HepG2 (cell line): Measurements from ENCODE around the gene CCDC97. TPM values are rescaled to one million over a fixed set of nuclear protein-coding genes. Genes with fewer than 3 reads are reported as not detected.
A peak's percentile ranks its signal among the peaks of the same experiment; 100 is the strongest.

Experiments
- CEBPB ChIP-seq: IDR thresholded peaks from 2 replicates; pipeline ENCODE4 v1.6.1; 2011; ENCODE audit warnings: low read depth, low read length, improper control_type of control experiment, borderline replicate concordance
- KDM3A ChIP-seq: IDR thresholded peaks from 2 replicates; pipeline ENCODE4 v1.6.1; 2018; ENCODE audit warnings: low read depth, missing compliant biosample characterization
- KLF13 ChIP-seq: sonication (generic); formaldehyde crosslinking; IDR thresholded peaks from 2 replicates; pipeline ENCODE4 v1.4.0; 2020; ENCODE audit warnings: mild to moderate bottlenecking, missing genetic modification reagents
- MBD4 ChIP-seq: IDR thresholded peaks from 2 replicates; pipeline ENCODE4 v1.6.1; 2012; ENCODE audit warnings: low read length, inconsistent platforms, borderline replicate concordance
- NCOA2 ChIP-seq: sonication (generic); formaldehyde crosslinking; IDR thresholded peaks from 2 replicates; pipeline ENCODE4 v1.8.0; 2022; ENCODE audit warnings: inconsistent platforms
- NONO ChIP-seq, 2 experiments: fragments of 450-650 bp in 1 of 2; sonication (generic) in 1 of 2; formaldehyde crosslinking in 1 of 2; IDR thresholded peaks in 1 of 2; conservative IDR thresholded peaks in 1 of 2; 2 replicates each; pipeline versions ENCODE4 v1.6.1 to v1.8.0; 2017 to 2022; ENCODE audit warnings: mild to moderate bottlenecking in 1 of 2, missing genetic modification reagents in 1 of 2, moderate library complexity in 1 of 2
- PPARG ChIP-seq: conservative IDR thresholded peaks from 2 replicates; pipeline ENCODE4 v1.6.1; 2016; ENCODE audit warnings: missing biosample characterization, missing genetic modification reagents
- ZNF124 ChIP-seq: sonication (generic); formaldehyde crosslinking; IDR thresholded peaks from 2 replicates; pipeline ENCODE4 v1.4.0; 2020; ENCODE audit warnings: missing genetic modification reagents
- ZNF331 ChIP-seq: sonication (generic); formaldehyde crosslinking; IDR thresholded peaks from 2 replicates; pipeline ENCODE4 v1.4.0; 2020; ENCODE audit warnings: missing genetic modification reagents
- ZNF615 ChIP-seq: sonication (generic); formaldehyde crosslinking; IDR thresholded peaks from 2 replicates; pipeline ENCODE4 v1.5.0; 2020; ENCODE audit warnings: mild to moderate bottlenecking, missing genetic modification reagents, borderline replicate concordance
- polyA plus RNA-seq, 8 experiments: library from polyadenylated mRNA; depleted of rRNA in 3 of 8; stranded (reverse) in 7 of 8; unstranded in 1 of 8; fragments of >200 nt; fragmentation: Illumina TruSeq in 4 of 8; extraction: Trizol in 4 of 8; gene quantifications; 2 replicates each; pipeline versions ENCODE4 v1.2.1 to v1.2.3, GENCODE V29; 2011 to 2016; ENCODE audit warnings: low read depth in 4 of 8, missing spikeins in 1 of 8, mixed read lengths in 1 of 8; ENCODE audit not compliant: insufficient read depth in 1 of 8
- total RNA-seq, 5 experiments: library from RNA; depleted of rRNA; stranded (reverse); fragments of >200 nt; fragmentation: Illumina TruSeq; extraction: Trizol; gene quantifications; 2 replicates each; pipeline ENCODE4 v1.2.3, GENCODE V29; 2016; ENCODE audit warnings: low read depth in 1 of 5
- TF ChIP-seq, protein P1 (sequence below): sonication (generic); formaldehyde crosslinking; IDR thresholded peaks from 2 replicates; pipeline ENCODE4 v1.5.1; 2020; ENCODE audit warnings: mild to moderate bottlenecking, missing genetic modification reagents, borderline replicate concordance
- TF ChIP-seq, protein P2 (sequence below): sonication (generic); formaldehyde crosslinking; IDR thresholded peaks from 2 replicates; pipeline ENCODE4 v1.5.1; 2020; ENCODE audit warnings: missing genetic modification reagents, mild to moderate bottlenecking, borderline replicate concordance
- TF ChIP-seq, protein P3 (sequence below): IDR thresholded peaks from 2 replicates; pipeline ENCODE4 v1.6.1; 2016; ENCODE audit warnings: control low read depth
- TF ChIP-seq, protein P4 (sequence below): conservative IDR thresholded peaks from 2 replicates; pipeline ENCODE4 v1.6.1; 2018; ENCODE audit warnings: missing genetic modification reagents
- TF ChIP-seq, protein P5 (sequence below): sonication (generic); formaldehyde crosslinking; IDR thresholded peaks from 2 replicates; pipeline ENCODE4 v1.5.0; 2020; ENCODE audit warnings: missing genetic modification reagents
- TF ChIP-seq, protein P6 (sequence below): sonication (generic); formaldehyde crosslinking; IDR thresholded peaks from 2 replicates; pipeline ENCODE4 v1.5.0; 2020; ENCODE audit warnings: missing genetic modification reagents

Gene CCDC97
- total and polyA plus RNA-seq, 2 of the 13 experiments (the other 11 are each of a cell fraction or from before 2014, with no cell fraction given): 6.2 to 7.3 TPM

DNA sequence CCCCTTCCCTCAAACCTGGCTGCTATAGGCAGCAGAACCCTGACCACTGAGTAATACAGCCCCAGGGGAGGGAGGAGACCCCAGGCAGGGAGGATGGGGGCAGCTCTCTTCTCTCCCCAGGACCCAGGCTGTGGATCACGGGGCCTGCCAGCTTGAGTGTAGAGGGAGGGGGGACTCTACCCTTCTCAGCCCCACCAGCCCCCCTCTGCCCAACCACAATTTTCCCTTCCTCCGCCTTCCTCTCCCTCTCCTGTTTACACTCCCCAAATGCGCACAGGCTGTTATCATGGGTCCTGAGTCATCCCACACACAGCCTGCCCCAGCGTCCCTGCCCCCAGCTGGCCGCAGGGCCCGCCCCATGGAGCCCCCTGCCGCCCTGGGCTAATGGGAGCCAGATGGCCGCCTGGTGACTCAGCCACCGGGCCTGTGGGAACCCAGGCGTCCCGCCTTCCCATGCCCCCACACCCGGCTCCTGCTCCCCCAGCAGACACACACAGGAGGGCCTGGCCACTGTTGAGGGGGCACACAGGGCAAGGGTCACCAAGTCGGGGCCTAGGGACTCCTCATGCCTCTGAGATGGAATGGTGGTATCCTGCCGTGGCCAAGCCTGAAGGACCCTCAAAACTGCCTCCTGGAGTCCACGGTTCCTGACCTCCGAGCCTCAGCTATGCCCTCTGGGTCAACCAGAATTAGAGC is 13.6 kb downstream of the CCDC97 start (continued):
- TF ChIP-seq, protein P1, sequence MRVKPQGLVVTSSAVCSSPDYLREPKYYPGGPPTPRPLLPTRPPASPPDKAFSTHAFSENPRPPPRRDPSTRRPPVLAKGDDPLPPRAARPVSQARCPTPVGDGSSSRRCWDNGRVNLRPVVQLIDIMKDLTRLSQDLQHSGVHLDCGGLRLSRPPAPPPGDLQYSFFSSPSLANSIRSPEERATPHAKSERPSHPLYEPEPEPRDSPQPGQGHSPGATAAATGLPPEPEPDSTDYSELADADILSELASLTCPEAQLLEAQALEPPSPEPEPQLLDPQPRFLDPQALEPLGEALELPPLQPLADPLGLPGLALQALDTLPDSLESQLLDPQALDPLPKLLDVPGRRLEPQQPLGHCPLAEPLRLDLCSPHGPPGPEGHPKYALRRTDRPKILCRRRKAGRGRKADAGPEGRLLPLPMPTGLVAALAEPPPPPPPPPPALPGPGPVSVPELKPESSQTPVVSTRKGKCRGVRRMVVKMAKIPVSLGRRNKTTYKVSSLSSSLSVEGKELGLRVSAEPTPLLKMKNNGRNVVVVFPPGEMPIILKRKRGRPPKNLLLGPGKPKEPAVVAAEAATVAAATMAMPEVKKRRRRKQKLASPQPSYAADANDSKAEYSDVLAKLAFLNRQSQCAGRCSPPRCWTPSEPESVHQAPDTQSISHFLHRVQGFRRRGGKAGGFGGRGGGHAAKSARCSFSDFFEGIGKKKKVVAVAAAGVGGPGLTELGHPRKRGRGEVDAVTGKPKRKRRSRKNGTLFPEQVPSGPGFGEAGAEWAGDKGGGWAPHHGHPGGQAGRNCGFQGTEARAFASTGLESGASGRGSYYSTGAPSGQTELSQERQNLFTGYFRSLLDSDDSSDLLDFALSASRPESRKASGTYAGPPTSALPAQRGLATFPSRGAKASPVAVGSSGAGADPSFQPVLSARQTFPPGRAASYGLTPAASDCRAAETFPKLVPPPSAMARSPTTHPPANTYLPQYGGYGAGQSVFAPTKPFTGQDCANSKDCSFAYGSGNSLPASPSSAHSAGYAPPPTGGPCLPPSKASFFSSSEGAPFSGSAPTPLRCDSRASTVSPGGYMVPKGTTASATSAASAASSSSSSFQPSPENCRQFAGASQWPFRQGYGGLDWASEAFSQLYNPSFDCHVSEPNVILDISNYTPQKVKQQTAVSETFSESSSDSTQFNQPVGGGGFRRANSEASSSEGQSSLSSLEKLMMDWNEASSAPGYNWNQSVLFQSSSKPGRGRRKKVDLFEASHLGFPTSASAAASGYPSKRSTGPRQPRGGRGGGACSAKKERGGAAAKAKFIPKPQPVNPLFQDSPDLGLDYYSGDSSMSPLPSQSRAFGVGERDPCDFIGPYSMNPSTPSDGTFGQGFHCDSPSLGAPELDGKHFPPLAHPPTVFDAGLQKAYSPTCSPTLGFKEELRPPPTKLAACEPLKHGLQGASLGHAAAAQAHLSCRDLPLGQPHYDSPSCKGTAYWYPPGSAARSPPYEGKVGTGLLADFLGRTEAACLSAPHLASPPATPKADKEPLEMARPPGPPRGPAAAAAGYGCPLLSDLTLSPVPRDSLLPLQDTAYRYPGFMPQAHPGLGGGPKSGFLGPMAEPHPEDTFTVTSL (CRISPR knock-in tag): no peak
- TF ChIP-seq, protein P2, sequence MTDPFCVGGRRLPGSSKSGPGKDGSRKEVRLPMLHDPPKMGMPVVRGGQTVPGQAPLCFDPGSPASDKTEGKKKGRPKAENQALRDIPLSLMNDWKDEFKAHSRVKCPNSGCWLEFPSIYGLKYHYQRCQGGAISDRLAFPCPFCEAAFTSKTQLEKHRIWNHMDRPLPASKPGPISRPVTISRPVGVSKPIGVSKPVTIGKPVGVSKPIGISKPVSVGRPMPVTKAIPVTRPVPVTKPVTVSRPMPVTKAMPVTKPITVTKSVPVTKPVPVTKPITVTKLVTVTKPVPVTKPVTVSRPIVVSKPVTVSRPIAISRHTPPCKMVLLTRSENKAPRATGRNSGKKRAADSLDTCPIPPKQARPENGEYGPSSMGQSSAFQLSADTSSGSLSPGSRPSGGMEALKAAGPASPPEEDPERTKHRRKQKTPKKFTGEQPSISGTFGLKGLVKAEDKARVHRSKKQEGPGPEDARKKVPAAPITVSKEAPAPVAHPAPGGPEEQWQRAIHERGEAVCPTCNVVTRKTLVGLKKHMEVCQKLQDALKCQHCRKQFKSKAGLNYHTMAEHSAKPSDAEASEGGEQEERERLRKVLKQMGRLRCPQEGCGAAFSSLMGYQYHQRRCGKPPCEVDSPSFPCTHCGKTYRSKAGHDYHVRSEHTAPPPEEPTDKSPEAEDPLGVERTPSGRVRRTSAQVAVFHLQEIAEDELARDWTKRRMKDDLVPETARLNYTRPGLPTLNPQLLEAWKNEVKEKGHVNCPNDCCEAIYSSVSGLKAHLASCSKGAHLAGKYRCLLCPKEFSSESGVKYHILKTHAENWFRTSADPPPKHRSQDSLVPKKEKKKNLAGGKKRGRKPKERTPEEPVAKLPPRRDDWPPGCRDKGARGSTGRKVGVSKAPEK (CRISPR knock-in tag): no peak
- TF ChIP-seq NONO (IDR thresholded peaks at IDR 0.05) (no peak), NONO (CRISPR knock-in tag; conservative IDR thresholded peaks at IDR 0.05) (peak; percentile 45; the same call in 1 of the 2 replicates), ZNF331 (CRISPR knock-in tag) (no peak), NCOA2 (CRISPR knock-in tag) (peak; percentile 62), CEBPB (no peak), ZNF124 (no peak), KLF13 (no peak), PPARG (peak; percentile 43; the same call in 1 of the 2 replicates), KDM3A (CRISPR knock-in tag) (no peak), ZNF615 (CRISPR knock-in tag) (no peak), MBD4 (no peak)
- TF ChIP-seq, protein P3, sequence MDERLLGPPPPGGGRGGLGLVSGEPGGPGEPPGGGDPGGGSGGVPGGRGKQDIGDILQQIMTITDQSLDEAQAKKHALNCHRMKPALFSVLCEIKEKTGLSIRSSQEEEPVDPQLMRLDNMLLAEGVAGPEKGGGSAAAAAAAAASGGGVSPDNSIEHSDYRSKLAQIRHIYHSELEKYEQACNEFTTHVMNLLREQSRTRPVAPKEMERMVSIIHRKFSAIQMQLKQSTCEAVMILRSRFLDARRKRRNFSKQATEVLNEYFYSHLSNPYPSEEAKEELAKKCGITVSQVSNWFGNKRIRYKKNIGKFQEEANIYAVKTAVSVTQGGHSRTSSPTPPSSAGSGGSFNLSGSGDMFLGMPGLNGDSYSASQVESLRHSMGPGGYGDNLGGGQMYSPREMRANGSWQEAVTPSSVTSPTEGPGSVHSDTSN (CRISPR knock-in tag): no peak
- TF ChIP-seq, protein P4, sequence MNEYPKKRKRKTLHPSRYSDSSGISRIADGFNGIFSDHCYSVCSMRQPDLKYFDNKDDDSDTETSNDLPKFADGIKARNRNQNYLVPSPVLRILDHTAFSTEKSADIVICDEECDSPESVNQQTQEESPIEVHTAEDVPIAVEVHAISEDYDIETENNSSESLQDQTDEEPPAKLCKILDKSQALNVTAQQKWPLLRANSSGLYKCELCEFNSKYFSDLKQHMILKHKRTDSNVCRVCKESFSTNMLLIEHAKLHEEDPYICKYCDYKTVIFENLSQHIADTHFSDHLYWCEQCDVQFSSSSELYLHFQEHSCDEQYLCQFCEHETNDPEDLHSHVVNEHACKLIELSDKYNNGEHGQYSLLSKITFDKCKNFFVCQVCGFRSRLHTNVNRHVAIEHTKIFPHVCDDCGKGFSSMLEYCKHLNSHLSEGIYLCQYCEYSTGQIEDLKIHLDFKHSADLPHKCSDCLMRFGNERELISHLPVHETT (CRISPR knock-in tag): no peak
- TF ChIP-seq, protein P5, sequence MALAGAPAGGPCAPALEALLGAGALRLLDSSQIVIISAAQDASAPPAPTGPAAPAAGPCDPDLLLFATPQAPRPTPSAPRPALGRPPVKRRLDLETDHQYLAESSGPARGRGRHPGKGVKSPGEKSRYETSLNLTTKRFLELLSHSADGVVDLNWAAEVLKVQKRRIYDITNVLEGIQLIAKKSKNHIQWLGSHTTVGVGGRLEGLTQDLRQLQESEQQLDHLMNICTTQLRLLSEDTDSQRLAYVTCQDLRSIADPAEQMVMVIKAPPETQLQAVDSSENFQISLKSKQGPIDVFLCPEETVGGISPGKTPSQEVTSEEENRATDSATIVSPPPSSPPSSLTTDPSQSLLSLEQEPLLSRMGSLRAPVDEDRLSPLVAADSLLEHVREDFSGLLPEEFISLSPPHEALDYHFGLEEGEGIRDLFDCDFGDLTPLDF (CRISPR knock-in tag): no peak
- TF ChIP-seq, protein P6, sequence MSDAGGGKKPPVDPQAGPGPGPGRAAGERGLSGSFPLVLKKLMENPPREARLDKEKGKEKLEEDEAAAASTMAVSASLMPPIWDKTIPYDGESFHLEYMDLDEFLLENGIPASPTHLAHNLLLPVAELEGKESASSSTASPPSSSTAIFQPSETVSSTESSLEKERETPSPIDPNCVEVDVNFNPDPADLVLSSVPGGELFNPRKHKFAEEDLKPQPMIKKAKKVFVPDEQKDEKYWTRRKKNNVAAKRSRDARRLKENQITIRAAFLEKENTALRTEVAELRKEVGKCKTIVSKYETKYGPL (CRISPR knock-in tag): no peak
